Caki2 (cell line): Measurements from ENCODE around the gene ZNF235. TPM values are rescaled to one million over a fixed set of nuclear protein-coding genes. Genes with fewer than 3 reads are reported as not detected.
"Not testable (repeated sequence)": the region's sequence is repeated elsewhere in the genome, so short reads cannot be mapped to it uniquely, and the experiment has no call there.

ENCODE experiments used
- DNase-seq: peaks from one replicate; pipeline ENCODE4 v3.0.0-alpha.2; 2015; ENCODE audit warnings: low read depth
- in situ Hi-C: cut with HindIII; loops from 2 replicates; pipeline ENCODE4 v1.10.0; 2016; ENCODE audit warnings: low sequenced_read_pairs, low pct_unique_long_range_greater_than_20kb, mixed read lengths
- total RNA-seq: library from RNA; depleted of rRNA; stranded (reverse); fragments of >200 nt; shearing (Covaris generic); gene quantifications from 2 replicates; pipeline ENCODE4 v1.2.3, GENCODE V29; 2014; ENCODE audit warnings: low replicate concordance; rRNA removed

The ZNF235 gene
- 0.84 and 1.3 TPM in 2 replicates for total RNA-seq

DNA sequence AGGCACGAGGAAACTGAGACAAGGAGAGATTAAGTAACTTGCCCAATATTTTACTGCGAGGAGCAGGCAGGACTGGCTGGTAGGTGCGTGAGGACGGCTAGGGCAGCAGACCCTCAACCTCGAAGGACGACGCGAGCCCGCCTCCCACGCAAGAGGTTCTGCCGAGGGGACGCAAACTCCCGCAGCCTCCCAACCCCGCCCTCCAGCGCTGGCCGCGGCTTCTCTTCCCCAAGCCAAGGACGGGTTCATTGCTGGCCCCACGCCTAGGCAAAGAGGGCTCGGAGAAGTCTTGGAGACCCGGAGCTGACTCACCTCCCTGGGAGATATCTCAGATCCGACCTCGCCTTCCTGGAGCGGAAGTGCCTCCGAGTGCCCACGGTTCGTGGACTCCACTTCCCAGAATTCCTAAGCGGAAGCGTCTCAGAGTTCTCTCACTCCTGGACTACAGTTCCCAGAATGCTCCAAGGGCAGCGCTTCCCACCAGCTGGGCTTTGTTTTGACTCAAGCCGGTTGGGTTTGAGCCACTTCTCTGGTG, at the start of gene ZNF235:
Gene ZNF235, minus strand, starts transcription at position 367 of the 535 bp plus-strand sequence. CDS start 1,621 bp downstream, outside the sequence.
- in situ Hi-C loops: no loop called here
- peak; percentile 91 for DNase-seq

DNA sequence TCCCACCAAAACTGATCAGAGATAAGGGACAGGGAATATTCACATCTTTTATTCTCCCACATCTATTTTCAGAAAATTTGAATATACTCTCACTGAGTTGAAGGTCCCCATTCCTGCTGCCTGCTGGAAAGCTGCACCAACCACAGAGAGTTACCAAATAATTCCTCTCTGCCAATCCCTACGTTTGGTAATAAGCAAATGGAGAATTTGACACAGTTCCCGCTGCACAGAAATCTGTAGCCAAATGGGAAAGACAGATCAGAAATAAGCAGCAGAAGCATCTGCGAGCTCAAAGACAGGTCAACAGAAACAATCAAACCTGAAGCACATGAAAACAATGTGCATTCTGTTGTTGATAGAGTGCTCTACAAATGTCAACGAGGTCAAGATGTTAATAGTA, 41.7 kb upstream of the ZNF235 start:
- in situ Hi-C loops: no loop called here
- no peak for DNase-seq

DNA sequence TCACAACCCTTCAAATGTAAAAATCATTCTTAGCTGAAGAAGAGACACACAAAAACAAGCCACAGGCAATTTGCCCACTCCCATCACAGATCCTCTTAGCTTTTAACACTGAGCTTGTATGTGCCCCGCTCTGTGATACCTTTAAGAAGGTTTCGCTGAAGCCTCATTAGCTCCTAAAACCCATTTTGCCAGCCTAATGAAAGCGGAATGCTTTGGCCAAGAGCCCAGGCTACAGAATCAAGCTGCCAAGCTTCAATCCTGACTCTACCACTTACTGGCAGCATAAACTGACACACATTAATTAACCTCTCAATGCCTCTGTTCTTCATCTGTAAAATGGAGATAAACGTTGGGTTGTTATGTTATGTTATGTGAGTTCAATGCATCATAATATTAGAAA, 41.1 kb upstream of the ZNF235 start:
- DNase-seq: no peak
- in situ Hi-C loops: no loop called here

DNA sequence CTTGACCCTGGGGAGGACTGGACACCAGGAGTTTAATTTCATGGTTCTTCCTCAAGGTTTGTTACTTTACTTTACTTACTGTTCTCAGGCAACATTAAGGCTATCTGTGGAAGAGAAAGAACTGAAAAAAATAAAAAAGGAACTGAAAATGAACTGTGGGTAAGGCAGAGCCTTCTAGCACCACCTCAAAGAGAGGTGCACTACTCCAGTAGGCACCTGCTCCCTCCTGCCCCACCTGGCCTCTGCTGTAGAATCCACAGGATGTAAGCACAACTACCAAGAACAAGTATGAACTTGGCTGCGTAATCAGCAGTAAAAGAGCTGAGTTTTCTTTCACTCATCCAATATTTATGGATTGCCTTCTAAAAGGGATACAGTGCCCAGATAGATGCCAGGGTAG, 39.4 kb upstream of the ZNF235 start:
- in situ Hi-C loops: no loop called here
- no peak for DNase-seq

DNA sequence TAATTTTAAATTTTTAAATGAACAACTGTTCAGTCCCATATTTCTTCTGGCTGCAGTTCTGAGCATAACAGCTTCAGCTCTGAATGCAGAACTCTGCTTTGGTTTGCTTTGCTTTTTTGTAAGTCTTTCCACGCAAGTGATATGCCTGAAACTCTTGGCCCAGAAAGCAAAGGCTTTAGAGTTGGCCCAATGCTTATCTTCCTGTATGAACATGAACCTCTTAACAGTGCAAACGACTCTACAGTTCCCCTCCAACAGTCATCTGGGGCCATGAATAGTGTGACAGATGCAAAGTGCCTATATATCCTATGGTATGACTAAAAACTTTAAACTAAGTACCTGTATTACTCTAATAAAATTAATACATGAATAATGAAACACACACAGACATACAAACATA, 37.0 kb upstream of the ZNF235 start:
- DNase-seq: no peak
- in situ Hi-C loops: no loop called here

DNA sequence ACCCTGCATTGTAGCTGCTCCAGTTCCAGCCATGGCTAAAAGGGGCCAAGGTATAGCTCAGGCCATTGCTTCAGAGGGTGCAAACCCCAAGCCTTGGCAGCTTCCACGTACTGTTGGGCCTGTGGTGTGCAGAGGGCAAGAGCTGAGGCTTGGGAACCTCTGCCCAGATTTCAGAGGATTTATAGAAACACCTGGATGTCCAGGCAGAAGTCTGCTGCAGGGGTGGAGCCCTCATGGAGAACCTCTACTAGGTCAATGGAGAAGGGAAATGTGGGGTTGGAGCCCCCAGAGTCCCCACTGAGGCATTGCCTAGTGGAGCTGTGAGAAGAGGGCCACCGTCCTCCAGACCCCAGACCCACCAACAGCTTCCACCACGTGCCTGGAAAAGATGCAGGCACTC, 29.8 kb upstream of the ZNF235 start:
- DNase-seq, in situ Hi-C loops: not testable (repeated sequence)

DNA sequence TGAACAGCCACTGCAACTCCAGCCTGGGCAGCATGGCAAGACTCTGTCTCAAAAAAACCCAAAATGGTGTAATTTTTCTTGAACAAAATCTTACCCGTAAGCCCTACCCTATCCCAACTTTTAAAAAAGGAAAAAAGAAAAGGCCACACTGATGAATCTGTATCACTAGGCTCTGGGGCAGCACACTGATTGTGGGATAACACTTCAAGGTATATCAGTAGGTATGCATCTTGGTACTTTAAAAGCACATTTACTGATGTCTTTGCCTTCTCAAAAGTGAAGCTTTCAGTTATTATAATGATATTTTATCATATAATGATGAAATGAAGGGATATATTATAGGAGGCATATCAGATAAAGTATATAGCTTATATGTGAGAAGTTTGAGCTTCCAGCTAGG, 27.3 kb upstream of the ZNF235 start:
- in situ Hi-C loops: no loop called here

DNA sequence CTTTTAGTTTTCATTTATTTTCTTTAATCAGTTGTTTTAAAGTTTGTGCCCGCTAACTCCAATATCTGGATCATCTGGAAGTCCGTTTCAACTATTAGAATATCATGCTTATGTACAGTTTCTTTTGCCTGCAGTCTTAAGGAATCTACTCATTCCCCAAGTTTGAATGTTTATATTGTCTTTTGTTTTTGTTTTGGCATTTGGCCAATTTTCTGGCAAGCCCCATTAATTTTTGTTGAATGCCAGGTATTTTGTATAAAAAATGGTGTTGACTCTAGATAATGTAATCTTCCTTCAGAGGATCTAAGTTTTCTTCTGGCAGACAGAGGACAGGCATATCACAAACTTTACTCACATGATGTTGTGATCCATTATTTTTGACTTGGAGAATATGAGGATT, 11.1 kb upstream of the ZNF235 start:
- in situ Hi-C loops: no loop called here
- peak; percentile 33 for DNase-seq

More for the DNA sequence above, 27.3 kb upstream of the ZNF235 start:
- no peak for DNase-seq

DNA sequence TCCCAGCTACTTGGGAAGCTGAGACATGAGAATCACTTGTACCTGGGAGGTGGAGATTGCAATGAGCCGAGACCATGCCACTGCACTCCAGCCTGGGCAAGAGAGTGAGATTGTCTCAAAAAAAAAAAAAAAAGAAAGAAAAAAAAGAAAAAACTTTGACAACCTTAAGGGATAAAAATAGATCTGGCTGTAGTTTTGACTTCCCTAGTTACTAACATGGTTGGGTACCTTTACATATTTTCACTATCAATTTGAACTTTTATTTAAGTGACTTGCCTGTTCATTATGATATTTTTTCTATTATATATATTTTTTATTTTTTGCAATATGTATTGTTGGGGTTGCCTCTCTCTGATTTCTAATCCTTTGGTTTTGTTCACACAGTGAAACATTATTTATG, 8.4 kb upstream of the ZNF235 start:
- in situ Hi-C loops: no loop called here
- no peak for DNase-seq

DNA sequence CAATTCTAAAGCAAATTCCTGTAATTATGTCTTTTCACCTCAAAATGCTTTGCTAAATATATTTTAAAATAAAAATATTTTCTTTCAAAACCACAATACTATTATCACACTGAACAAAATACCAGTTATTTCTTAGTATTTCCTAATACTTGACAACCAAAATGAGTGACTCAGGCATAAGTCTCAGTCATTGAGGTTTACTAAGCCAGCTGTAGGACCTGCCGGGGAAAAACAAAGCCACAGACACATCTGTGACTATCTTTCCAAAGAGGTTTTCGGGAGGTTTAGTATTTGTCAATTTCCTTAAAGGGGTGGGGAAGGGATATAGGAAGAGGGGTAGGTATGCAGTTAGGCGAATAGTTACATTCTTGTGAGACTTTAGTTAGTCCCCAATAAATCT, 3.2 kb upstream of the ZNF235 start:
- no peak for DNase-seq
- in situ Hi-C loops: no loop called here

DNA sequence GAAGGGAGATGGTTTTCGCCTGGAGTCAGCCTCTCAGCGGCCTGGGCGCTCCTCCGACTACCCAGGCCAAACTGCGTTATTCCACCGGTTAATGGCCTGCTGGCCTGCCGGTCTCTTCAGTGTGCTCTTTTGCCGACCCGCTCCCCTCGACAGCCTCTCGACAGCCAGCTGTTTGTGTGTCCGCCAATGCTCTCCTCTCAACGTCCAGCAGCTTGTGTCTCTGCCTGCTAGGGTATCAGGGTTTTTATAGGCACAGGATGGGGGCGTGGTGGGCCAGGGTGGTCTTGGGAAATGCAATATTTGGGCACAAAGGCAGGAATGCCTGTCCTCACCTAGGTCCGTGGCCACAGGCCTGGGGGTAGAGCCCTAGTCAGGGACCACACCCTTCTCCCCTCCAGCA, 1.5 kb upstream of the ZNF235 start:
- in situ Hi-C loops: no loop called here
- no peak for DNase-seq

DNA sequence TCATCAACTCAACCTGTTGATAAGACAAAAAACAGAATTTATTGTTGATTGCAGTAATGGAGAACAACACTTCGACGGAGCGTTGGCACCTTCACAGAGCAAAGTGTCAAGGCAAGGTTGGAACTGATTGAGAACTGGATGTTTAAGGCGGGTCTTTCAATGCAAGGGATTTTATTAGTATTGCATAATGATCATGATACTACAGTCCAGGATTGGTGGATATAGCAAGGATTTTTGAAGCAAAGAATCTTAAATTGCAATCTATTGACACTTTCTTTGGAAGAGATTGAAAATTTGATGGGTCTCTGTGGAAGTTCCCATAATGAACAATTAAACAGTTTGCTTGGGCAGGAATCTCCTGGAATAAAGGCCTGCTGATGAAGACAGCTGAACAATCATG, 632 bp upstream of the ZNF235 start:
- in situ Hi-C loops: no loop called here
- DNase-seq: no peak

DNA sequence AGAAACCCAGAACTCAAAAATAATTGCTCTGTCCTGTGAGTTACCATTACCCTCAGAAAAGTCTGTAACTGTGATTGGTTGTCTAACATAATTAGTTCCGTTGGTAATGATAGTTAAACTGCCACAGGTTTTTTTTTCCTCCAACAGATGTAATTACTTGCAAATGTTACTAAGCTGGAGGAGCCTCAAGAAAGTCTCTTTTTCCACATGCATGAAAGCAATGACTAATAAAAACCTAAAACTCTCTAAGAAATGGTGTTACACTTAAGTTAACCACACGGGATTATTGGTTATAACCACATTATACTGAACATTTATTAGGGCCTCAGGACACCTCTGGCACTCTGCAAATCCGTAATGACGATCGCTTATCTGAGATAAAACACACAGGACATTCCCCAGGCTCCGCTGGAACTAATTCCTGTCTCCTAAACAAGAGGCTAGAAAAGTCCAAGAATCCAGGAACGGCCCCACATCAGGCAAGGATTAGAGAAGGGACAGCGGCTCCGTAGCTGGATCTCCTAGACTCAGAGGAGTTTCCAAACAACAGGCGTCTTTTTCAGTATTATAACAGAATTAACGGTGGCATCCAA, 753 bp downstream of the ZNF235 start:
- DNase-seq: no peak

DNA sequence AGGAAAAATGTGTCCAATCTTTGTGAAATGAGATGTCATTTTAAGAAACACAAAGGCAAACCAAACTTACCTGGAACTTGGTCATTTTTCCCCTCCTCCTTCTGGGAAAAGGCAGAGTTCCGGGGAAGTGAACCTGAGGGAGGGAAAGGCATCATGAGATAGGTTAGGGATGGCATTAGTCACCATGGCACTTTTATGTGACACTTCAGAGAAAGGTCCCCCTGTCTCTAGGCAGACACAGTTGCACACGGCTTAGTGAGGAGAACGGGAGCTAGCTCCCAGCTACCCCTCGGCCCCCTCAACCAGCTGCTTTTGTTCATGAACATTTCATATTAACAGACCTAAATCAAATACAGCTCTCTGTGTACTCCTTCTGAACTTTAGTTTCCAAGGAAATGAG, 1.5 kb downstream of the ZNF235 start:
- DNase-seq: no peak

More for the DNA sequence above, 753 bp downstream of the ZNF235 start:
- in situ Hi-C loops: no loop called here

DNA sequence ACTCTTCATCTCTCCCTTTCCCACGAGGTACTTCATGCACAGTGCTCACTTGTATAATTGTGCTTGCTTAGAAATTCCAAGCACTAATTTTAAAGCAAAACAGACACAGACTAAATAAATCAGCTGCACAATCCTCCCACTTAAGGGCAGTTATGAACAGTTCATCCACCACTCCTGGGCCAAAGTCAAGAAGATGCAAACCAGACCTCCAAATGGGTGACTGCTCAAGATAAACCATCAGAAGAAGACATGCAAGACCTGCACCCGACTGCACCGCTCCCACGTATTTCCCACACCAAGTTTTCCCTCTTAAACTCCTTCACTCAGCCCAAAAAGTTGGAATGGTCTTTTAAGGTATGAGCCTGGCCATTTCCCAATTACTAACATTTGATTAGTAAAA, 19.9 kb downstream of the ZNF235 start:
- in situ Hi-C loops: no loop called here
- no peak for DNase-seq

More for the DNA sequence above, 1.5 kb downstream of the ZNF235 start:
- in situ Hi-C loops: no loop called here

DNA sequence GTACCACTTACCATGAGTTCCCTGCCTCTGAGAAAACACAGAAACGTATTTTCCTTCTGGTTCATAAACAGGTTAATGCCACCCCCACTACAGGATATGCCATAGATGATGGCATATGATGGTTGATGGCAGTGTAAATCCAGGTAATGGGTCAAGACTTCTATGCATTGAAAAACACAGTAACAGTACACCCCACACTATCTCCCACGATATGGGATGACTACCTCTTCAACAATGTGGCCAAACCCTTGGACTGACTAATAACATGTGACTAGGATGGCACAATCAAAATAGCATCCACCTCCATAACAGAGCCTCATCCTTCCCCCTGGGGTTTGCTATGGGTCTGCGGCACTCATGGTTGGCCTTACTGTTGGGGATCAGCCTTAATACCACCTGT, 22.0 kb downstream of the ZNF235 start:
- DNase-seq: no peak

DNA sequence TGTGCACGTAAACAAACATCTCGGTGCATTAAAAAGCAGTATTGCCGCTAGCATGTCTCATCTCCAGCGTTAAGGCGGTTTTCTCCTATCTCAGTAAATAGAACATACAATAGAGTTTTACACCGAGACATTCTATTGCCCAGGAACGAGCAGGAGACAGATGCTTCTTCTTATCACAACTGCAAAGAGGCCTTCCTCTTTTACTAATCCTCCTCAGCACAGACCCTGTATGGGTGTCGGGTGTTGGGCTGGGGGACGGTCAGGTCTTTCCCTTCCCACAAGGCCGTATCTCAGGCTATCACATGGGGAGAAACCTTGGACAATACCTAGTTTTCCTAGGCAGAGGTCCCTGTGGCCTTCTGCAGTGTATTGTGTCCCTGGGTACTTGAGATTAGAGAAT, 23.9 kb downstream of the ZNF235 start:
- in situ Hi-C loops: no loop called here
- DNase-seq: no peak

More for the DNA sequence above, 22.0 kb downstream of the ZNF235 start:
- in situ Hi-C loops: no loop called here

DNA sequence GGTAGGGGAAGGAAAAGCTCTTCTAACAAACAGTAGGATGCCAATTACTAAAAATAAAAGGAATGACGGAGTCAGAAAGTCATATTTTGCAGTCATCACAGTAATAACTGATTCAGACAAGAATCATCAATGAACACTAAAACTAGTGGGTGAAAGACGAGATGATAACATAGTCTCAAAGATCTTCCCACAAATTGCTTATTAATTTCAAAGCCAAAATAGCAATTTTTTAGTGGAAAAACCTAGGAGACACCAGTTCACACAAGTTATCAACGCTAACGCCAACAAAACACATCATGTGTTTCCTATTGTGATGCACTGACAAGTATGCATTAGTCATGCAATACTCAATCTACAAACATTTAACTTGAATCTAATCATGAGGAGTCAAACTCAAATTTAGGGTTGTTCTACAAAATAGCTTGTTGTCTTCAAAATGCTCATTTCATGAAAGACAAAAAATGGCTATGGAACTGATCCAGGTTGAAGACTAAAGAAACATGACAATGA, 26.6 kb downstream of the ZNF235 start:
- in situ Hi-C loops: no loop called here
- DNase-seq: no peak

DNA sequence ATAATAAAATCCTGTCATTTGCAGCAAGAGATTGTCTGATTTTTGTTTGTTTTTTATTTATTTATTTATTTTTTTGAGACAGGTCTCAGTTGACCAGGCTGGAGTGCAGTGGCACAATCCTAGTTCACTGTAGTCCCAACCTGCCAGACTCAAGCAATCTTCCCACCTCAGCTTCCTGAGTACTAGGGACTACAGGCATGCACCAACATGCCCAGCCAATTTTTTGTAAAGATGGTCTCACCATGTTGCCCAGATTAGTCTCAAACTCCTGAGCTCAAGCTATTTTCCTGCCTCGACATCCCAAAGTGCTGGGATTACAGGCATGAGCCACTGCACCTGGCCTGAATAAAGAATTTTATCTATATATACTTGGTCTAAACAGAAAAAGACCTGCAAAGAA, 27.5 kb downstream of the ZNF235 start:
- in situ Hi-C loops: no loop called here
- DNase-seq: no peak
